DMS53 treated with DMSO at 0.1 percent for 48 hours (cell line): ENCODE results near the gene ECM2.

Experiments used
- DNase-seq: peaks from one replicate; lab custom pipeline; 2025; ENCODE audit not compliant: unreplicated experiment; lab: John Stamatoyannopoulos, UW

ECM2 gene

DNA sequence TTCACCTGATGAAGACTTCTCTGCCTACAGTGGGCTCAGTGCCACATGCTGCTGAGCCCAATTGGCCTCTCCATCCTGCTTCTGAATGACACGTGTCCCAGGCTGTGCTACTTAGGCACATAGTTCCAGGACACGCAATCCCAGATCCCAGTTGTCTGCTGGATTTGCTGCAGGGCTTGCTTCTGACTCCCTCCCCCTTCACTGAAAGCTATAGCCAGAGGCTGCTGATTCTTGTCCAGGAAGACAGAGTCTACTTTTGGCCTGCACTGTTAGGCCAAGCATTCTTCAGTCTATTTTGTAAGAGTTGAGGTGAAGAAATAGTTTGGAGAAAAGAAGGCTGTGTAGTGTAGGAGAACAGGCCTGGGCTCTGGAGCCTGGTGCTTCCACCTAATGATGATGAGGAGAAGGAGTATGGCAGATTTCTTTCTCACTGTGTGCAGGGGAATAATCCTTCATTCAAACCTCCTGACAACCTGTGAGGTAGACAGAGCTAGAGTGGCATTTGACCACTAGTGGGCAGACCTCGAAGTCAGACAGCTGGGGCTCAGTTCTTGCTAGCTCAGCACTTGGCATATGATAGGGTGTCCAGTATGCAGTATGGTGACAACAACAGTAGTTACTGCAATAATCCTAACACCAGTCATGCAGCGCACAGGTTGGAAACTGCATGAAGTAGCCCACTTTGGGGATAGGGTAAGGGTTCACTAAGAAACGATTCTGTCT, 34.0 kb downstream of the ECM2 start:
- no peak for DNase-seq

DNA sequence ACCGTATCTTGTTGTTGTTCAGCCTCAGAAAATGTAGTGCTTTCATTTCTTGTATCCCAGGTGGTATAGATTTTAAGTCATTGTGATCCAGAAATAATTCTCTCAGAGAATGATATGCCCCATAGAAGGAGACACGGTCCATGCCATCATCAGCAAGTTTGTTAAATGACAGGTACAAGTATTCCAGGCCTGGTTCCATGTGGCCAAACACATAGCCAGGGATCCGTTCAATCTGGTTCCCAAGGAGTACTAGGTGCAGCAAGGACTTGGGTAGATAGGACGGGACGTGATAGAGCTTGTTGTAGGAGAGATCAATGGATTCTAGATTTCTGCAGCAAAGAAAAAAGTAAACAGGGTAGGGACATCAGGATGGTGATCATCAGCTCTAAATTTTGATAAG, 35.1 kb downstream of the ECM2 start:
- DNase-seq, result no peak

DNA sequence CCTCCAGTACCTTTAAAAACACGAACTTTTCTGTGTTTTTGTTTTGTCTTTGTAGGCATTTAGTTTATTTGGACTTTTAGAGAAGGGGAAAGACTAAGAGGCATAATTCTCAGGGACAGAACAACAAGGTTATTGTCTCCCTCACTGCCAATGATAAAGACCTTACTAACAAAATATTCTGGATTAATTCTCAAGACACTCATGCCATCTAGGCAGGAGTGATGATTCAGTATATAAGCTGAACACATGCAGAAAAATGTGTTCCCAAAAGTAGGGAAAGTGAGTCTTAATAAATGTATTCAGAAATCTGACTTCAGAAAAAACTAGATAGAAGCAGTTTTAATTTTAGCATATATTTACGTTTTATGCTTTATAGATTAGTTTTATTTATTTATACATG, 36.1 kb downstream of the ECM2 start:
- DNase-seq, result no peak

DNA sequence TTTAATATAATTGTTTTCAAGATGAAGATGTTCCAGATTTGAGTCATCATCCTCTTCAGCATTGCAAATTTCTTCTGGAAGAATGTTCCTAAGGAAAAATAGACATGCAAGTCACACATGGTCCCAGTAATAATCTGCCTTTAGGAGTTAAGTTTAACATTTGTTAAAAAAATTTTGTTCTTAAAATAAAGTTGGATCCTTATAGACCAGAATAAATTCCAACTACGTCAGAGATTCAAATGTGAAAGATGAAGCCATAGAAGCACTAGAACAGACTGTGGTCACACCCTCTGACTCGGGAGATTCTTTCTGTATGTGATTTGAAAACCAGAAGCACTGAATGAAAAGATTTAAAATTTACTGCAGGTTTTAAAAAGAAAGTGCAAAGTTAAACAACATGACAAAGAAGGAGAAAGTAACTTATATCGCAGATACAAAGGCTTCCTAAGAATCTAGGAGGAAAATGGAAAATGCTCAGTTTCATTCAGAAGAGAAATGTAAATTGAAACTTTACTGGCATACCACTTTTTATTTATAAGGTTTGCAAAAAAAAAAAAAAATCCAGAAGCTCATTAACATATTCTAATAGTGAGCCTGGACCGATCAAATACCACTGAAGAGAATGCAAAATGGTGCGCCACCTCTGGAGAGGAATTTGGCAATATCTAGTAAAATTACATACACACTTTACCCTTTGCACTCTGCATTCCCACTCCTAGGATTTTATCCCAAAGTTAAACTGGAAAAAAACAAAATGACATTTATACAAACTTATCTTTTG, 39.2 kb downstream of the ECM2 start:
- no peak for DNase-seq

DNA sequence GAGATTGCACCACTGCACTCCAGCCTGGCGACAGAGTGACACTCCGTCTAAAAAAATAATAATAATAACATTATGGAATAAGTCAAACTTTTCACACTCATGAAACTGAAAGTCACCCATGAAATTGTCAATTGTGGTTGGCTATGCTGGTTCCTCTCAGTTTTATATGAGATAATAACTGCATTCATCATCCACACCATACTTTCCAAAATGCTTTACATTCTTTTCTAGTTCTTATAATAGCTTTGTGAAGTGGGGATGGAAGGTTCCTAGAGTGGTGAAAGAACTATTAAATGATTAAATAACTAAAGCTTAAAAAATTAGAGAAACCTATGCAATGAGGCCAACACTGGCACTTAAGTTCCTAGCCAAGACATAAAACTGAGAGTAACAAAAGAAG, 40.9 kb downstream of the ECM2 start:
- no peak for DNase-seq

DNA sequence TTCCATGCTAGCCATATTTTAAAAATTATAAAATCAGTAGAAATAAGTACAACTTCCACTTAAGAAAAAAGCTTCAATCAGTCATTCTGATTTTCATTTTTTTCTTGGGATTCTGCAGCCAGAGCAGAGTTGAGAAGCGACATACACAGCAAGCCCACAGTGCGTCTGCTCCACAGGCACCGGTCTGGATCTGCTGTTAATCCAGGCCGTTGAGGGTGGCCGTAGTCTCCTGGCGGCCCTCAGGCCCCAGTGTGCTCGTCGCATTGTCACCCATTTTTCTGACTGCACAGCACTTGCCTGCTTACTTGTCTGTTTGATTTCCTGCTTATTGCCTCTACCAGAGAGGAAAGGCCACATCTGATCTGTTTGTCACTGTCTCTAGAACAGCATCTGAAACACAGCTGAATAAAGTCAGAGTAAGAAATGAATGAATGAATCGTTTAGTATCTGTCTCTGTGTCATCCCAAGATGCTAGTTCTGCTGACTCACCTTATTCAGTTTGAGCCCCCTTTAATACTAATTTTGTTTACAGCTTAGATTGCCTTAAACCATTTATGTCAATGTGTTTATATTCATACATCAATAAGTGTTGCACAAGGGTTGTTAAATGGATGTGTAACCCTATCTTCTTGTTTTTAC, 41.9 kb downstream of the ECM2 start:
- DNase-seq, result no peak

DNA sequence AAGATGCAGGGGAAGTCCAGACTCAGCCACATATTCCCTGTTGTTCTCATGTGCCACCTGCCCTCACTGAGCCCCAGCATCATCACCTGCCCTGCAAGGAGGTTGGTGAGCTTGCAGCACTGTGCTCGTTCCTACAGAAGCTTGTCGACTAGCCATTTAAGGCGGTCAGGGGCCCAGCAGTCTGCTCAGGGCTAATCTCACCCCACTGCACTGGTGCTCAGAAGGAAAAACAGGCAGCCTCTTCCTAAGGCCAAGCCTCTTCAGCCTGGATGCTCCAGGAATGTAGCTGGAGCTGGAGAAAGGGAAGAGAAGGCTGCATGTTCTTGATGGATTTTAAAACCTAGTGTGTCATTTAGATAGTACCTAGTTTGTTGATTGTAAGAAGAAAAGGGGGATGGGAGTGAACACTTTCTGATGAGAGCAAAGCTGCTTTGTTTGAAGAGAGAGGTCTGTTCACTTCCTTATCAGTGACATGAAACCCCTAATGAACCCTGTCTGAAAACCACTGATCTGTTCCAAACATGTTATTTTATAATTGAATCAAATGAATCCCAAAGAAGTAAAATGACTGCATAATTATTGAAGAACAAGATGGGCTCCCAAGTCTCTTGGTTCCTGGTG, 42.9 kb downstream of the ECM2 start:
- no peak for DNase-seq

DNA sequence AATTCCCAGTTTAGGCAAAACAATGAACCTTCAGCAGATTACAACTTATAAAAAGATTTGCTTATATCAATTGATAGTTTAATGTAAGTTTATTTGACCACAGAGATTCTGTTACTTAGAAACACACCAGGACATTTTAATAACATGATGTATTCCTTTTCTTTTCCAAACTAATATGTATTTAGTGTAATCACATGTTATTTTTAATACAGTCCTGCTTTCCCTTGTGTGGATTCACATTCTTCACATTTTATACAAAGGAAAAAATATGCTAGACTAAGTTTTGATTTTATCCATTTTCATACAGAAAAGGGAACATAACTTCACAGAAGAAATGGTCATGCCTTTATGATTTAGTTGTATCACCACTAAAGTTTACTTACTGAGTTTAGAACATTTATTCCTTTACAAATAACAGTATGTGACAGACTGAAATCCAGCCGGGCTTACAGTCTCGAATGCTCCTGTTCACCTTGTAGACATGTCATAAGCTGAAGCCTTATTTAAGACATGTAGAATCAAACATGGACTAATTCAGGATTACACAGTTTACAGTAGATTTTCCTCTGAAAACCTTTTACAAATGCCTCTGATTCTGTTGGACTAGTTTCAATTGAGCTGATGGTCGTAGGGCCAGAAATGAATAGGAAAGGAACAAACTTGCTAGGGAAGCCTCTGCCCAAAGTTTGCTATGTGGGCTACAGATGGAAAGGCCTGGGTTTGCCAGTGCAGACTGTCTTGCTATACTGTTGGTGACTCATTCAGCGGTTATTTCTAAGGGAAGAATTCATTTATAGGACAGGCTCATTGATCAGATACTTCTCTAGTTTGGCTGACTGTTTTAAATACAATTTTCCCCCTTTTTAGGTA, 46.9 kb downstream of the ECM2 start:
- no peak for DNase-seq

DNA sequence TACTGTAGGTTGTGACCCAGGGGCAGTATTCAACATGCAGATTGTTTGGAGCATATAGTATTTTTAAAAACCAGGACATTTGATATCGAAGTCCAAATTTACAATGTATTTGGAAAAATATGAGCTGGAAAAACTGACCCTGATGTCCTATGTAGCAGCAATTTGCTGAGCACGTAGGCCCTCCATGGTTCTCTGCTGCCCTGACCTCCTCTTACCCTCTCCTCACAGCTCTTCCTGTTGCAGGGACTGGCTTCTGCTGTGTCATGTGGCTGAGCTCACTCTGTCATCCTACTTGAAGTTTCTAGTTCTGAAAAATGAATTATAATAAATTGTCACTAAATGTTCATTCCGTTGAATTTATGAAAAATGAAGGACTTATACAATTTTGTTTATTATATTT, 49.4 kb downstream of the ECM2 start:
- DNase-seq, result no peak

DNA sequence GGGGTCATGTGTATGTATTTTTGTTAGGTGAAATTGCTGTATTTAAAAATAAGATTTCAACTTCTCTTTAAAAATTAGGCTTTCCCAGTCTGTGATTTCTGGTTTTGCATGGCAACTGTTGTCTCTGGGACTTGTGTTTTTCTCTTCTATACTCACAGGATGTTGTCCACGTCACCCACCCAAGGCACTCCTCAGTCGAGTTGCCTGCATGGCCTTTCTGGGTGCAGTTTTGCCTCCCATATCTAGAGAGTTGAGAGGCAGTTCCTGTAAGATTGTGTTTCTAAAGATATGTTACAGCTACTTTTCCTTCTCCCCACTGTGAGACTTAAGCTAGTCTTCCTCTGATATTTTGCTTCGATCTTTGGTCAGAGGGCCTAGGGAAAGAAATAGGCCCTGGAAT, 51.2 kb downstream of the ECM2 start:
- no peak for DNase-seq

DNA sequence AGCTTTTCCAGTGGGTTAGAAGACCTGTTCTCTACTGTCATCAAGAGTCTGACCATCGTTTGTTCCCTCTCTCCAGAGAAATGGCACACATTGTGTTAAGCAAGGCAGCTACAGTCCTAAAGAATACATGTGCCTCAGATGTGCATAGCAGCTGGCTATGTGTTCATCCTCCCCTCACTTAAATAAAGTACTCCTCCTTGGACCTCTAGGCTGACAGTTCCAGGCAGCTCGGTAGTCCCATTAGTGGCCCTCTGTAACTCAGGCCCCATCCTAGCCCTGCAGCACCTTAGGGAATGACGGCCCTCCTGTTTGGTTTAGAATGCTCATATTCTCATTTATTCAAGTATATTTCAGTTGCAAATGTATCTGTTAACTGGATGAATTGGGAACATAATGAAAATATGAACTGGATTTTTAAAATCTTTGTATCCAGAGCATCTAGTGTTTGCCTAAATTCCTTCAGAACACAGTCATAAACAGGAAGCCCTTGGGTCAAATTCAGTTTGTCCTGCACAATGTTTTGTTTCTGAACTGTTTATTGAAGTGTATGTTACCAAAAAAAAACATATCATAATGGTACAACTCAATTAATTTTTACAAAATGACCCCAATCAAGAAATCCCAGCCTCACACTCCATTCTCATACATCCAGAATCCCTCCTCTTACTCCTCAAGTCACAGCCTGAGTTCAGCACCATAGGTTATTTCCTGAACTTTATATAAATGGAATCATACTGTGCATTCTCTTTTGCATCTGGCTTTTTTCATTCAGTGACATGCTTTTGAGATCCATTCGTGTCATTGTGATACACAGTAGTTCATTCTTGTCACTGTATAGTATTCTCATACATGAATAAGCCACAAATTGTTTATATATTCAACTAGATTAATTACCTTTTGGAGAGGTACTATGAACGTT, 51.9 kb downstream of the ECM2 start:
- DNase-seq, result no peak

DNA sequence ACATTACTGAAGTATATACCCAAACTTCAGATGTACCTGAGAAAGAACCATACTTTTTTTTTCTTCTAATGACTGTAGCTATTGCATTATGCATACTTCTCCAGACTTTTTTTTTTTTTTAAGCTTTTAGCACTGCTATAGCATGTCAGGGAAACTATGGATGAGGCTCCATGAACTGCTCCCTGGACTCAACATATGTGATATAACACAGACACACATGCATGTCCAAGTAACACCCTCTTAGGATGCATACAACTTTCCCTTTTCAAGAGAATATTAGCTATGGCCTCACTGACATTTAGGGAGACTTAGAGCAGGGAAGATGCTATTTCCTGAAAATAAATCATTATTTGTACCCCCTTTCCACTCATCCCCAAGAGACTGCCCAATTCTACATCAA, 53.0 kb downstream of the ECM2 start:
- no peak for DNase-seq

DNA sequence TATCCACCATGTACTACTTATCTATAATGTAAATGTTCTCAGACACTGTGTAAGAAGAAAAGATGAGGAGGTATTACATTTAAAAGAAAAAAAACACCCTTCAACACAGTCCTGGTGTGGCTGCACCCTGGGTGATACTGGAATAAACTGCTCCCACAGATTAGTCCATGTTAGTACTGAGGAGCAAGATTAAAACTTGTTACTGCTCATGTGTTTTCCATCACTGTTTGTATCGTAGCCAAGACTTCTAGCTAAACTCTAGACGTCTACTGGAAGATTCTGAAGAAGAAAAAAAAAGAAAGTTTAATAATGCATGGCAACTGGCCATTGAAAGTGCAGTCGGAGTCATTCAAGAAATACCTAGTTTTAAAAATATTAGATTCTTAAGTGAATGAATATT, 53.5 kb downstream of the ECM2 start, which contains the start of gene ASPN:
ASPN (minus strand) TSS at position 178 of the 400 bp plus-strand sequence.
- DNase-seq, result no peak

DNA sequence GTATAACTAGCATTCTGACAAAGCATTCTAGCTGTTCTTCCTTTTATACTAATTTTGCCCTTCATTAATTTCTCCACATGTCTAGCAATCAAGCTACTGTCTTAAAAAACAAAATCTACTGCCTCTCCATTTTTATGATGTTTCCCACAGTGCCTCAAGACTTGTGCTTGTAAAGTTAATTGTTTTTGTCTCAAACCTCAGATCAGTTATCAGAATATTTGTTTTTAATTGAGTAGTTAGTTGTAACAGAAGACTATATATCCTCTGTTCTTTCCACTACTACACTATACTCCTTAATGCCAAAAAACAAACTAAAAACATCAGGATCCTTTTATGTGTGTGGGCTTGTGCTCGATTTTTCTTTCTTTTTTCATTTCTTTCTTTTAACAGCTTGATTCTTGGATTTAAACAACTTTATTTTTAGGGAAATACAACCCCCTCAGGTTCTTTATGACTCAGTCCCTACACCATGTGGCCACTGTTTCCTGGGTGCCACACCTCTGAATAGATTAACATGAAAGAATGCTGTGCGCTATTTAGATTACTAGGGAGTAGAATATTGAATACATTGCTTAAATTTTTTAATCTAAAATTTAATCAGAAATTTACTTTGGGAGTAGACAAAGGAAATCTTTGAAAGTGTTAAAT, 54.7 kb downstream of the ECM2 start:
- no peak for DNase-seq

DNA sequence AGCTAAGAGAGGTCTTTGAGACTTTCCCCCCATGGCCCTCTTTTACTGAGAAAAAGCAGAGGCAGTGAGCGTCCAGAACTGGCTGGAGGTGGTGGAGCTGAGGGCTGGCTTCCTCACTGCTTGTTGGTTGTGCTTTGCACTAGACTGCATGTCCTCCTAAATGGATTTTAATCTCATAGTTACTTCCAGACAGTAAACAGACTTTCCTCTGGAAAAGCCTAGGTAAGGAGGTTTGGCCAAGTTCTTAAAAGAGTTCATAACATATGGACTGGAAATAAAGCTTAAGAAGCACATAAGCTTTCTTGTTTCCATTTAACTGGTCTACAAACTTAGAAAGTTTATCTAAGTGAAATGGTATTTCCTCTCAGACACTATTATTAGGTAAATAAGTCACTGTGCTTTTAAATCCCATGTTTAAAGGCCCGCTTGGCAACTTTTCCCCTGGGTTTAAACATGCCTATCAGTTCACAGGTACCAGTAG, 55.5 kb downstream of the ECM2 start:
- no peak for DNase-seq

DNA sequence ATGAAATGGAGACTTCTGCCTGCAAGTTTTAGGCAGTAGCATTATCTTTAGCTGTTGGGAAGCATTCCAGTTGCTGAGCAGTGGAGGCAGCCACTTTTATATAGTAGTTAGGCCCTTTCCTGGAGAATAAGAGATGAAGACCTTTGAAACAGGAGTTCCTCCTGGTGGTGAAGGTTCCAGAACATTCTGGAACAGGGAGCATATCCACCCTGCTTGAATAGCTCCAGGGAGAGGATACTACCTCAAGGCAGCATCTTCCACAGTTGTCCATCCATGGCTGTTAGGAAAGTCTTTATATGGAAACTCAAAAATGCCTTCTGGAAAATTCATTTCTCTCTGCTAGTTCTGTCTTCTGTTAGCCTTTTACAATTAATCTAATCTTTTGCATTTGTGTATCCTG, 56.4 kb downstream of the ECM2 start:
- DNase-seq, result no peak

DNA sequence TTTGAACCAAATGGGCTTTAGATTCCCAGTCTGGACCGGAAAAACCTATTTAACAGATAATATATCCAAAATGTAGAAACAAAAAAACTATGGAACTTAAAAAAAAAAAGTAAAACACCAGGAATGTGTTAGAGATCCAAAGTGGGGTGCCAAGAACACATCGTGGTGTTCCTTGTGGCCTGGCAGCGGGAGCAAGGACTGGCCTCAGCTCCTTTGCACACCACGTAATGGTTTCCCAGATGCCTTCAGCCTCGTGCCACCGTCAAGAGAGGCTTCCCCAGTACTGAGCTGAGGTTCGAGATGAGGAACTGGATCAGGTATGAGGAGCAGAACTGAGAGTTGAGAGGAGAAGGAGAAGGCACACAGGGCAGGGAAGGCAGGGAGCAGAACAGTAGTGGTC, 57.0 kb downstream of the ECM2 start:
- no peak for DNase-seq

DNA sequence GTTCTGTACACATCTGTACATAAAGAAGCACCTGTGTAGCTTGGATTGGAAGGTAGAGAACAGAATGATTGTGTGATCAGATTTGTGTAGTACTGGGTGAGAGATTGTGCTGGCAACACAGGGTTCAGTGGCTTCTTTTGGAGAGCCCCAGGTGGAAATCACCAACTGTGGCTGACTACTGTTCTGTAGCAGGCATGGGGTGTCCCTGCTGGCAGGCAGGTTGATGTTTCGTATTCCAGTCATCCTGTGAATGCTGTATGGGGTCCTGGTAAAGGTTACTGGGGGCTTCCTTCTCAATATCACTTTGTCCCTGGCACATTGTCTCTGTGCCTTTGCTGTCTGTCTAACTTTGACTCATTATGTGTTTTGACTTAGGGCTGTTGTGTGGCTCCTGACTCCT, 58.8 kb downstream of the ECM2 start:
- DNase-seq, result no peak

DNA sequence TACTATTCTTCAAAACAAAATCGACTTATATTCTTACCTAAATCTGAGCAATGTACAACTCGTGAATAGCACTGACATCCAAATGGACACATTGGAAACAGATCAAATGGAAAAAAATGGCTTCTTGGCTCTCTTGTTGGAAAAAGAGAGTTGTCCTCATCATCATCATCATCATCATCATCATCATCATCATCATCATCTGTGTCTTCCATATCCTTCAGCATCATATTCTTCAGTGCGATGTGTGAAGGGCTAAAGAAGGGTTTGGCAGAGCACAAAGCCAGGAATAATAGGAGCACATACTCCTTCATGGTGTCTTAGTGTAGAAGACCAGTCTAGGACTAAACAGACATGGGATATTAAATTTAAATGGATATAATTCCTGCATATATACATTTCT, 61.2 kb downstream of the ECM2 start:
- no peak for DNase-seq
